ENCODE results near the gene ONECUT3. TPM values are rescaled to one million over a fixed set of nuclear protein-coding genes. Genes with fewer than 3 reads are reported as not detected.

The ONECUT3 gene
- total and polyA plus RNA-seq, 9 of the 15 experiments (the other 6 are each of a cell fraction or from before 2014, with no cell fraction given), result not detected

- no peak for TF ChIP-seq ZNF57 (CRISPR knock-in tag; IDR thresholded peaks at IDR 0.05)
- TF ChIP-seq BHLHE40 (IDR thresholded peaks at IDR 0.05; ENCODE audit: low read length), result no peak
- no peak for TF ChIP-seq SETDB1 (IDR thresholded peaks at IDR 0.05; ENCODE audit: low read length)
- TF ChIP-seq SUPT5H (IDR thresholded peaks at IDR 0.05), result no peak
- no peak for TF ChIP-seq SRSF9 (IDR thresholded peaks at IDR 0.05; ENCODE audit: borderline replicate concordance, low read depth, low read length)
- 0 out of 2 replicates have a peak, but pooled peaks have one; percentile 3 for TF ChIP-seq POLR2G (IDR thresholded peaks at IDR 0.05; ENCODE audit: low read depth, low read length)
- TF ChIP-seq EWSR1 (IDR thresholded peaks at IDR 0.05; ENCODE audit: borderline replicate concordance, low read depth, partially characterized antibody), result no peak
- no peak for TF ChIP-seq RBM17 (IDR thresholded peaks at IDR 0.05; ENCODE audit: borderline replicate concordance, low read depth, low read length)
- 0 out of 2 replicates have a peak, but pooled peaks have one; percentile 8 for TF ChIP-seq TARDBP (IDR thresholded peaks at IDR 0.05)
- TF ChIP-seq EP400 (IDR thresholded peaks at IDR 0.05), result peak; percentile 75
- TF ChIP-seq RFX1 (IDR thresholded peaks at IDR 0.05), result no peak
- TF ChIP-seq HDAC8 (tag; IDR thresholded peaks at IDR 0.05), result no peak
- TF ChIP-seq SP1 (CRISPR knock-in tag; IDR thresholded peaks at IDR 0.05), result peak; percentile 44
- no peak for TF ChIP-seq ZNF197 (CRISPR knock-in tag; IDR thresholded peaks at IDR 0.05; ENCODE audit: low read depth)
- TF ChIP-seq, protein P1, sequence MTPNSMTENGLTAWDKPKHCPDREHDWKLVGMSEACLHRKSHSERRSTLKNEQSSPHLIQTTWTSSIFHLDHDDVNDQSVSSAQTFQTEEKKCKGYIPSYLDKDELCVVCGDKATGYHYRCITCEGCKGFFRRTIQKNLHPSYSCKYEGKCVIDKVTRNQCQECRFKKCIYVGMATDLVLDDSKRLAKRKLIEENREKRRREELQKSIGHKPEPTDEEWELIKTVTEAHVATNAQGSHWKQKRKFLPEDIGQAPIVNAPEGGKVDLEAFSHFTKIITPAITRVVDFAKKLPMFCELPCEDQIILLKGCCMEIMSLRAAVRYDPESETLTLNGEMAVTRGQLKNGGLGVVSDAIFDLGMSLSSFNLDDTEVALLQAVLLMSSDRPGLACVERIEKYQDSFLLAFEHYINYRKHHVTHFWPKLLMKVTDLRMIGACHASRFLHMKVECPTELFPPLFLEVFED (CRISPR knock-in tag; conservative IDR thresholded peaks at IDR 0.05), result no peak
- no peak for TF ChIP-seq ZNF77 (CRISPR knock-in tag; IDR thresholded peaks at IDR 0.05)
- no peak for TF ChIP-seq ZFX (CRISPR knock-in tag; IDR thresholded peaks at IDR 0.05)
- no peak for TF ChIP-seq ZNF121 (CRISPR knock-in tag; conservative IDR thresholded peaks at IDR 0.05)
- TF ChIP-seq MYBL2 (IDR thresholded peaks at IDR 0.05; ENCODE audit: low read depth), result no peak
- TF ChIP-seq MYBL2 (CRISPR knock-in tag; IDR thresholded peaks at IDR 0.05; ENCODE audit: borderline replicate concordance), result no peak
- TF ChIP-seq ZNF507 (tag; conservative IDR thresholded peaks at IDR 0.05), result no peak
- no peak for TF ChIP-seq NFATC3 (IDR thresholded peaks at IDR 0.05)
- TF ChIP-seq ZNF699 (CRISPR knock-in tag; IDR thresholded peaks at IDR 0.05; ENCODE audit: insufficient replicate concordance), result no peak
- peak; percentile 99 for TF ChIP-seq ZNF263 (CRISPR knock-in tag; IDR thresholded peaks at IDR 0.05; ENCODE audit: borderline replicate concordance)
- no peak for TF ChIP-seq MCM5 (IDR thresholded peaks at IDR 0.05; ENCODE audit: low read depth)
- peak; percentile 73 for TF ChIP-seq ZBTB7A (IDR thresholded peaks at IDR 0.05; ENCODE audit: borderline replicate concordance, control insufficient read depth, low read depth, low read length)
- no peak for TF ChIP-seq MAFK (IDR thresholded peaks at IDR 0.05; ENCODE audit: low read length)
- peak; percentile 58 for TF ChIP-seq TAF1 (IDR thresholded peaks at IDR 0.05; ENCODE audit: control insufficient read depth, extremely low read depth, insufficient read depth, low read length, severe bottlenecking)
- no peak for TF ChIP-seq HMGXB4 (CRISPR knock-in tag; IDR thresholded peaks at IDR 0.05)
These were observed 5.8 kb upstream of the ONECUT3 start (continued) for GRCh38 chr19:1747285-1748114.
